ENCODE results near the gene COX8A. TPM values are rescaled to one million over a fixed set of nuclear protein-coding genes. Genes with fewer than 3 reads are reported as not detected.

COX8A gene
- total and polyA plus RNA-seq, 2 of the 13 experiments (the other 11 are each of a cell fraction or from before 2014, with no cell fraction given): 202 to 406 TPM

DNA sequence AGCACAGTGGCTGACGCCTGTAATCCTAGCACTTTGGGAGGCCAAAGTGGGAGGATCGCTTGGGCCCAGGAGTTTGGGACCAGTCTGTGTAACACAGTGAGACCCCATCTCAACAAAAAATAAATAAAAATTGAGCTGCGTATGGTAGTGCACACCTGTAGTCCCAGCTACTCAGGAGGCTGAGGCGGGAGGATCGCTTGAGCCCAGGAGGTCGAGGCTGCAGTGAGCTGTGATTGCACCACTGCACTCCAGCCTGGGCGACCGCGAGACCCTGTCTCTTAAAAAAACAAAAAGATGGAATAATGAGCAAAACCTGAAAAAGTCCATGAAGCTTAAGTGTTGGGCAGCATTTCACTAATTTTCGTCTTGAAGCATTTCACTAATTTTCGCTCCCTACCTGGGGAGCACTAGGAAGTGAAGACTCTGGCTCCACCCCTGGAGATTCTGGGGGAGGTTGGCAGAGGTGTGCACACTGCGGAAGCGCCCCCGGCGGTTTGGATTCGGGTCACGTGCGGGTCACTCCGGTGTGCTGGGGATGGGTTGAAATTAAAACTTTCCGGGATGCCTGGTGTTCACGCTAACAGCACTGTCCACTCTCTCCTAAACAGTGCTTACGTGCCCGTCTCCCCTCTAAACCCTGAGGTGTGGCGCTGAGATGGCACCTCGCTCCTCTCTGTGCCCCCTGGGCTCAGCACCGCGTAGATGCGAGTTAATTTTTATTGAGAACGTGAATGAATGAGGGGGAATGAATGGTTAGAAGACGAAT, 36.5 kb upstream of the COX8A start (continued):
- TF ChIP-seq RBM39 (IDR thresholded peaks at IDR 0.05; ENCODE audit: low read depth, low read length, poor library complexity, severe bottlenecking) (no peak), PHF8 (CRISPR knock-in tag; IDR thresholded peaks at IDR 0.05) (no peak), KLF6 (CRISPR knock-in tag; IDR thresholded peaks at IDR 0.05) (0 out of 2 replicates have a peak, but pooled peaks have one; percentile 8), FOXK2 (IDR thresholded peaks at IDR 0.05) (no peak), ETV5 (CRISPR knock-in tag; IDR thresholded peaks at IDR 0.05; ENCODE audit: borderline replicate concordance) (peak; percentile 11; the same call in 1 of the 2 replicates), ZIK1 (CRISPR knock-in tag; IDR thresholded peaks at IDR 0.05; ENCODE audit: borderline replicate concordance, low read depth) (no peak), ZFP37 (CRISPR knock-in tag; IDR thresholded peaks at IDR 0.05; ENCODE audit: borderline replicate concordance) (no peak), DMAP1 (CRISPR knock-in tag; IDR thresholded peaks at IDR 0.05) (peak; percentile 68), KLF12 (CRISPR knock-in tag; IDR thresholded peaks at IDR 0.05; ENCODE audit: borderline replicate concordance) (0 out of 2 replicates have a peak, but pooled peaks have one; percentile 32), ZNF543 (CRISPR knock-in tag; IDR thresholded peaks at IDR 0.05) (no peak), SMAD9 (CRISPR knock-in tag; IDR thresholded peaks at IDR 0.05) (0 out of 2 replicates have a peak, but pooled peaks have one; percentile 54), ZNF253 (CRISPR knock-in tag; IDR thresholded peaks at IDR 0.05; ENCODE audit: borderline replicate concordance) (no peak), MTF2 (CRISPR knock-in tag; IDR thresholded peaks at IDR 0.05; ENCODE audit: borderline replicate concordance) (no peak), HMGA1 (CRISPR knock-in tag; conservative IDR thresholded peaks at IDR 0.05) (0 out of 2 replicates have a peak, but pooled peaks have one; percentile 69), ZNF335 (CRISPR knock-in tag; IDR thresholded peaks at IDR 0.05) (no peak), NONO (IDR thresholded peaks at IDR 0.05) (no peak), NONO (CRISPR knock-in tag; conservative IDR thresholded peaks at IDR 0.05) (no peak), SETDB1 (CRISPR knock-in tag; IDR thresholded peaks at IDR 0.05; ENCODE audit: borderline replicate concordance) (no peak), ZNF562 (CRISPR knock-in tag; IDR thresholded peaks at IDR 0.05; ENCODE audit: borderline replicate concordance) (no peak), ZNF12 (CRISPR knock-in tag; IDR thresholded peaks at IDR 0.05) (no peak), SSRP1 (CRISPR knock-in tag; IDR thresholded peaks at IDR 0.05) (no peak), RXRA (CRISPR knock-in tag; IDR thresholded peaks at IDR 0.05) (peak; percentile 15; the same call in 1 of the 2 replicates), ZNF790 (CRISPR knock-in tag; IDR thresholded peaks at IDR 0.05; ENCODE audit: borderline replicate concordance) (no peak), POGZ (CRISPR knock-in tag; IDR thresholded peaks at IDR 0.05) (no peak)
- TF ChIP-seq, protein P1, sequence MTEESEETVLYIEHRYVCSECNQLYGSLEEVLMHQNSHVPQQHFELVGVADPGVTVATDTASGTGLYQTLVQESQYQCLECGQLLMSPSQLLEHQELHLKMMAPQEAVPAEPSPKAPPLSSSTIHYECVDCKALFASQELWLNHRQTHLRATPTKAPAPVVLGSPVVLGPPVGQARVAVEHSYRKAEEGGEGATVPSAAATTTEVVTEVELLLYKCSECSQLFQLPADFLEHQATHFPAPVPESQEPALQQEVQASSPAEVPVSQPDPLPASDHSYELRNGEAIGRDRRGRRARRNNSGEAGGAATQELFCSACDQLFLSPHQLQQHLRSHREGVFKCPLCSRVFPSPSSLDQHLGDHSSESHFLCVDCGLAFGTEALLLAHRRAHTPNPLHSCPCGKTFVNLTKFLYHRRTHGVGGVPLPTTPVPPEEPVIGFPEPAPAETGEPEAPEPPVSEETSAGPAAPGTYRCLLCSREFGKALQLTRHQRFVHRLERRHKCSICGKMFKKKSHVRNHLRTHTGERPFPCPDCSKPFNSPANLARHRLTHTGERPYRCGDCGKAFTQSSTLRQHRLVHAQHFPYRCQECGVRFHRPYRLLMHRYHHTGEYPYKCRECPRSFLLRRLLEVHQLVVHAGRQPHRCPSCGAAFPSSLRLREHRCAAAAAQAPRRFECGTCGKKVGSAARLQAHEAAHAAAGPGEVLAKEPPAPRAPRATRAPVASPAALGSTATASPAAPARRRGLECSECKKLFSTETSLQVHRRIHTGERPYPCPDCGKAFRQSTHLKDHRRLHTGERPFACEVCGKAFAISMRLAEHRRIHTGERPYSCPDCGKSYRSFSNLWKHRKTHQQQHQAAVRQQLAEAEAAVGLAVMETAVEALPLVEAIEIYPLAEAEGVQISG (CRISPR knock-in tag; IDR thresholded peaks at IDR 0.05): peak; percentile 13
- TF ChIP-seq, protein P2, sequence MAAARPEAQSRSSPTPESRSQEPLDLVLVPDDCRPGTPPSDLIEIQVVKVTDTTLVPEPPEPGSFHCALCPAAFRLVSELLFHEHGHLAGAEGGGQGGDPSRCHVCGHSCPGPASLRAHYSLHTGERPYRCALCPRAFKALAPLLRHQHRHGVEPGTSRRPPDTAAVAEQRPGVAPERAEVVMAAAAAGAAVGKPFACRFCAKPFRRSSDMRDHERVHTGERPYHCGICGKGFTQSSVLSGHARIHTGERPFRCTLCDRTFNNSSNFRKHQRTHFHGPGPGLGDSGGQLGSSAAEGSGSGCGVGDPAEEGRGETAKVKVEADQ (CRISPR knock-in tag; IDR thresholded peaks at IDR 0.05; ENCODE audit: borderline replicate concordance): 0 out of 2 replicates have a peak, but pooled peaks have one; percentile 30
- TF ChIP-seq, protein P3, sequence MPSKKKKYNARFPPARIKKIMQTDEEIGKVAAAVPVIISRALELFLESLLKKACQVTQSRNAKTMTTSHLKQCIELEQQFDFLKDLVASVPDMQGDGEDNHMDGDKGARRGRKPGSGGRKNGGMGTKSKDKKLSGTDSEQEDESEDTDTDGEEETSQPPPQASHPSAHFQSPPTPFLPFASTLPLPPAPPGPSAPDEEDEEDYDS (CRISPR knock-in tag; IDR thresholded peaks at IDR 0.05): no peak

Measured in HepG2 (cell line).